LoVo (cell line): ENCODE results near the gene FMN1.

ENCODE experiments used
- DNase-seq: peaks from one replicate; pipeline ENCODE4 v3.0.0-alpha.2; 2016; ENCODE audit warnings: low spot score

Gene FMN1

DNA sequence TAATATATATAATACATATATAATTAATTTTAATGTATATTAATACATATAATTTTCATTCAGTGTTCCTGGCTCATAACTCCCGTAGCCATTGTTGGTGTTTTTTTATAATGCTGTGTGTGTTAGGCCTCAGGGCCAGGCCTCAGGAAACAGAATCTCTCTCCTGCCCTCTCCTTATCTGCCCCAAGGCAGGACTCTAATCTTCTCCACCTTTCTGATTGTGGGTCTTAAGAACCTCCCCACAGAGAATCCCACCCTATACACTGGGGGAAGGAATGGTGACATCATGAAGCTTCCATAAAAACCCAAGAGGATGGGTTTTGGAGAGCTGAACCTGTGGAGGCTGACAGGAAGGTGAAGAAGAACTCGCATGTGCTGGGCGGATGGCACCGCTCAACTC is 4.0 kb upstream of the FMN1 start:
- DNase-seq = no peak

DNA sequence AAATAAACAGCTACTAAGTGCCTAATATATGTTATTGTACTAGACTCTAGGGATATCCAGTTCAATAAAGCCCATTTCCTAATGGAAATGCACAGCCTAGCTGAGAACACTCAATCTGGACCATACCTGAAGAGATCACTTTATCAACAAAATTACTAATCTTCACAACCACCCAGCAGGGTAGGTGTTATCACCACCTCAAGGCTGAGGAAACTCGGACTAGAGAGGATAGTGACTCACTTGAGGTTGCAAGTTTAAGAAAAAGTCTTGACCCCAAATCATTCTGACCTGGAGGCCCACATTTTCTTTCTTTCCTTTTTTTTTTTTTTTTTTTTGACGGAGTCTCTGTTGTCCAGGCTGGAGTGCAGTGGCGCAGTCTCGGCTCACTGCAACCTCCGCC is 3.1 kb upstream of the FMN1 start:
- DNase-seq = no peak

DNA sequence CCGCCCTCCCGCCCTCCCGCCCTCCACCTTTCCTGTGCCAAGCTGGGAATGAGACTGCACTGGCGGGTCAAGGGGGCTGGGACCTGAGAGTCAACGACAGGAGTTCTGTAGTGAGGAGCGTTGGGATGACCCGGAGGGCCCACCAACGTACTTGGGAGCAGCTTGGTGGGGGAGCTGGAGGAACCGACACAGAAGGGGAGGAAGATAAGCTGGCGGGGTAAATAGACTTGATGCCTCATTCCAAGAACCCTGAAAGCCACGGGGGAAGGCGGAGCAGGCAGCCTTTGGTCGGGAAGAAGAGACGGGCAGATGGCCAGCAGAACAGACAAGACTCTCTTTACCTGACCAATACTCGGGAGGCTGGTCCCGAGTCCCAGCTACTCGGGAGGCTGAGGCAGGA is 277 bp downstream of the FMN1 start:
- no peak for DNase-seq

DNA sequence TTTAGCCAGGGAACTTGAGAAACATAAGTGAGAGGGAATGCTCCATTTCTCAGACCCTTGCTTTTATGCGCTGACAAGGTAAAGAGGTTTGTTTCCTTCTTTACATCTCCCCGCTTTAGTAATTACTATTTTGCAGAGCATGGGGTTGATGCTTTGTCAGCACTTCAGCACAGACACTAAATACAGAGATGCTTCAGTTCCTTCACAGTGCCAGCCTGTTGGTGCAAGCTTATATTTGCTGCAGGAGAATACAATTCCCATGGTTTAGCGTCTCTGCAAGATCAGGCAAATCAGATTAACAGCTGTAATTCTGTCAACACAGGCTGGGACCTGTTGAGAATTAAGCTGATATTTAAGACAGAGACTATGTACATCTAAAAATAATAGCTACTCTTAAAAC is 2.9 kb downstream of the FMN1 start:
- DNase-seq = no peak

DNA sequence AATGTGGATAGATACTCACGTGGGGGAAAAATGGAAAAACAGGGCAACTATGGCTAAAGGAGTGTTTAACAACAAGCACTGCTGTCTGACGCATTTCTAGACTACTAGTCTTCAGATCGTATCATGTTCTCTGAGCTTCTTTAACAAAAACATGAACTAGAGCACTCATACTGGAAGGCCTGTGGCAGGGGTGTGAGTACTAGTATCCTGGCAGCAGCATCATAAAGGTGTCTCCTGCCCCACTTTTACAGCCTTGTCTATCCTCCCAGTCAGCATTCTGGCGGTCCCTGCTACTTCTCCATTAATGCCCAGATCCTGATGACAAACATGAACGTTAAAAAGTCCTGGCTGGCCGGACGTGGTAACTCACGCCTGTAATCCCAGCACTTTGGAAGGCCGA is 4.0 kb downstream of the FMN1 start:
- no peak for DNase-seq

DNA sequence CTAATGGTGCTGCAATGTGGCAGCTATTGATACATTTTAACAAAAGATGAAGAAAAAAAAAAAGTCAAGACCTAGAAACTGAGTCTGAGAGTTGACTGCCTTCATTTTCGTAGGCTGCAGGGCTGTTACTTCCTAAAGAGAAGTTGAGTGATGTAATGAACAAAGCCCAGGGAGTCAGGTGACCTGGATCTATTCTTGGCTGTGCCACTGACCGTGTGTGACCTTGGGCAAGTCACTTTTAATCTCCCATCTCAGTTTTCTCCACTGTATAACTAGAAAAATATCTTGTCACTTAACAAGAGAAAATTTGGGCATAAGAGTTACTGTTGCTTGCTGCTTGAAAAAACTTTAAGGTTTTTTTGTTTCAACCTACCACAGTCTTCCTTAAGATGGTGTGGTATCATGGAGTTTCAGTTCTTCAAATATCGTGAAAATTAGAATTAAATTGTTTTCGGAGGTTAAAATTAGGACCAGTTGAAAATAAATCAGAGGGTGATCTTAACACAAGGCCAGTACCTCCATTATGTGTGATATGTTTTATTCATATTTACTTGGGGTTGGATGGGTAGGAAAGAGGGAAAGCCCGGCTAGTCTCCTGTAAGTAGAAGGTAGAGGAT is 5.8 kb downstream of the FMN1 start:
- DNase-seq = no peak

DNA sequence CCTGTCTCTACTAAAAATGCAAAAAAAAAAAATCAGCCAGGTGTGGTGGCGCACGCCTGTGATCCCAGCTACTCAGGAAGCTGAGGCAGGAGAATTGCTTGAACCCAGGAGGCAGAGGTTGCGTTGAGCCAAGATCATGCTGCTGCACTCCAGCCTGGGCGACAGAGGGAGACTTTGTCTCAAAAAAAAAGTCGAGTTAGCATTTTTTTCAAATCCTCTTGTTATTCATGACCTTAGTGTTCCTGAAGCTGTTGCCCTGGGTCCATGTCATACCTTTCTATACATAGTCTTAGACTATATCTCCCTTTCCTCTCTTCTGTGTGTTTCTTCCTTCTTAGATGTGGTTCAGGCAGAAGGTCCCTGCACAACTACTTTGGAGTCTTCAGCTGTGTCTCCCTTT is 6.4 kb downstream of the FMN1 start:
- DNase-seq = no peak

DNA sequence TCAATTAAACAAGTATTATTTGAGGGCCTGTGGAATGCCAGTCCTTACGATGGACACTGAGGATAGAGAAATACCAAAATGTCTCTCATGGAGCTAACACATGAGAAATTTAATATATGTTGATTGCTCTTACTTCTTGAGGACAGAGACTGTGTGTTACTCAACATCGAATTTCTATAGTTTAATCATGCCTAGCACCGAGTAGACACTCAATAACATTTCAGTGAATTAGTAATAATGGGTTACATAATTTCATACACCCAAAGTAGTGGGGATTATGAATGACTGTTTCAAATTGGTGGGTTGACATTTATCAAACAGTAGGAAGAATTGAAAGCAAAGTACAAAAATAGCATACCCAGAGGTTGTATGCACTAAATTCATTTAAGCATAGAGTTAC is 11.2 kb downstream of the FMN1 start:
- DNase-seq = no peak

DNA sequence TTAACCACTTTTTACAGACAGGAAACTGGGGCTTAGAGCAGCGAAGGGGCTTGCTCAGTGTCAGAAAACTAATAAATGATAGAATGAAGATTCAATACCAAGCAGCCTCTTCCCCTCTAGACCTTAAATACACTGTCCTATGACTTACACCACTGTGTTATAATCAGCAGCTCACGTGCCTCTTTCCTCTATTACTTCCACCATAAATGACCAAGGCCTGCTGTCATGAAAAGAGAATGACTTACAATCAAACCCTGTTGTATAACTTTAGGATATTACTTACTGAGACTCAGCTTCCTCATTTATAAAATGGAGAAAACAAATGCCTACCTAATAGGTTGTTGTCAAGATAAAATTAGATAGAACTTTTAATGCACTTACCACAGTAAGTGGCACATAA is 11.6 kb downstream of the FMN1 start:
- DNase-seq = no peak

DNA sequence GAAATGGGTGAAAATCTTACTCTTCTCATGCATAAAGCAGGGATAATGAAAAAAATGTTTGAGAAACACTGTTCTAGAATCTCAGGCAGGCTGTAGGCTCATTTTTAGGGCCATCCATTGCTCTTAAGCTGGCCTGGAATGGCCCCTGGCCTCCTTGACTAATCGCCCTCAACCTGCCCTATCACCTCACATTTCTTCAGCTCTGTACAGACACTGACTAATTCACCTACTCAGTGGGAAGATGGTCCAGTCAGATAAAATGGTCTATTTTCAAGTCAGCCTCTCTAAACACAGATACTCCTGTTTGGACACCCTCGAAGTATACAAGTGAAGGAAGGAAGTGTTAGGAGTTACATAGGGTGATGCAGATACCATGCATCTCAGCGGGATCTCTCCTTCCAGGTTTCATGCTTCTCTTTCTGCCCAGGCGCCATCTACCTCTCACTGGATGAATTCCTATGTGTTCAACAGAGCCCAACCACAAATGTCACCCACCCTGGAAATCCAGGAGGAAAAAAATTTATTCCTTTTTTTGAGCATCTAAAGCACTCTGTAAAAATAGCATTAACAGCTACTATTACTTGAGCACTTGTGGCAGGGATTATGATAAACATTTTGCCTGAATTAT is 12.1 kb downstream of the FMN1 start:
- no peak for DNase-seq

DNA sequence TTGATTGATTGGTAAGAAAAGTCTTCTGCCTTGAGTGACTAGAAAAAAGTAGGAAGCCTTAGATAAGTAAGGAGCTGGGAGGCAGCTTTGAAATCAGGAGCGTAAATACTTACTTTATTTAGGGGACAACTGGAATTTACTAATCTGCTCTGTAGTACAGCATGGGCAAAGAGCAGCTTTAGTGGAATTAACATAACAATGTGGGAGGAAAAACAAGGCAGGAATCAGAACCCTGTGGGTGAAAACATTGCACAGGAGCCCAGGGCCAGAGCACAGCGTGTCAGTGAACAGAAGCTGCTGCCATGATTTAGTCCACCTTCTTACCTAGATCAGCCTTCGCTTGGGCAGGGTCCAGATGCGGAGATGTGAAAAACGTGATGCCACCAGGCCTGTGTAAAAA is 14.6 kb downstream of the FMN1 start:
- DNase-seq = no peak

DNA sequence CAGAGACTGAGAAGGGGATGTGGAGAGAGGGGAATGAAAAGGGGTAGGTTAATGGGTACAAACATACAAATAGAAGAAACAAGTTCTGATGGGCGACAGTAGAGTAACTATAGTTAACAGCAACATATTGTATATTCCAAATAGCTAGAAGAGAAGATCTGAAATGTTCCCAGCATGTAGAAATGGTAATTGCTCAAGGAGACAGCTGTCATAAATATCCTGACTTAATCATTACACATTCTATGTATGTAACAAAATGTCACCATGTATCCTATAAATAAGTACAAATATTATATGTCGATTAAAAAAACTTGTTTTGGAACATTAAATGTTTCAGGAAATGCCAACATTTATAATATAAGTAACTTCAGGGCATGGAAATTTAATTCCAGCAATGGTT is 23.3 kb downstream of the FMN1 start:
- no peak for DNase-seq

DNA sequence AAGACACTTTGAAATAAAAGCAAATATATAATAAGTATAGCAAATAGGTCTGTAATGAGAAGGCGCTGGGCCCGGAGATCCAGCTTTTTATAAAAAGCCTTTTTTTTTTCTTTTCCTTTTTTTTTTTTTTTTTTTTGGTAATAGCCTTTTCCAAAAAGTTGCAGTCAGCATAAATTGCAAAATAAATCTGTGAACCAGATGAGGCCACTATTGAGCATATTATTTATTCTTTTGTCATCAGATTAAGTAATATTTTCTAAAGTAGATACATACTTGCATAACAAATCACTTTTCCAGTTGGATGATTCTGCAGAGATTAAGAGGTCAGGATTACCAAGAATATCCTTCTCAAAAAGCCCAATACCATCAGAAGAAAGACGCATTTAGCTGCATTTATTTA is 24.9 kb downstream of the FMN1 start:
- DNase-seq = no peak

DNA sequence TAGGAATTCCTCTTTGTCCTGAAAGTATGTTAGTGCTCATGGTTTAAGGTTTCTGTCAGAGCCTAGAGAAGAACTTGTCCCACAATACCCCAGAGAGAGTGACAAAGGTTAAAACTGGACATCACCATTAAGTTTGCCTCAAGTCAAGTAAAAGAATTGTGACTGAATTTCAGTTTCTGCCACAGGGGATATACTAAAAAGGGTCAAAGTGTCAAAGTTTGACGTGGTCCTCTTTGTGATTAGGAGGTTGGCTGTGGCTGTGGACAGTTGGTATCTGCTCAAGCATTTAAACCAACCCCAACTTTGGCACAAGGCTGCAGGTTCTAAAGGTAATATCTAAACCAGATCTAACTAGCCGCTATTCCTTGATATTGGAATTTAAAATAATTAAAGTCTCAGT is 26.1 kb downstream of the FMN1 start:
- no peak for DNase-seq

DNA sequence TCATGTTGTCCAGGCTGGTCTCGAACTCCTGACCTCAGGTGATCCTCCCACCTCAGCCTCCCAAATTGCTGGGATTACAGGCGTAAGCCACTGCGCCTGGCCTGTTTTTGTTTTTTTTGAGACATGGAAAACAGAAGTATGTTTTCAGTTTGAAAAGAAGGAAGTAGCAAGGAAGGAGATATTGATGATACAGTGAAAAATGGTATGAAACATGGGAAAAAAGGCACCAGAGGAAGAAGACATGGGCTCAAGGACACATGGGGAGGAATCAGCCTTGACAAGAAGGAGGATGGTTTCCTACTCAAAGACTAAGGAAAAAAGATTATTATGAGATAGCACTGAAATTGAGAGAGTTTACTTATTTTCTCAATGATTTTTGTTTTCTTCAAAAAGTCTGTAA is 30.7 kb downstream of the FMN1 start:
- no peak for DNase-seq

DNA sequence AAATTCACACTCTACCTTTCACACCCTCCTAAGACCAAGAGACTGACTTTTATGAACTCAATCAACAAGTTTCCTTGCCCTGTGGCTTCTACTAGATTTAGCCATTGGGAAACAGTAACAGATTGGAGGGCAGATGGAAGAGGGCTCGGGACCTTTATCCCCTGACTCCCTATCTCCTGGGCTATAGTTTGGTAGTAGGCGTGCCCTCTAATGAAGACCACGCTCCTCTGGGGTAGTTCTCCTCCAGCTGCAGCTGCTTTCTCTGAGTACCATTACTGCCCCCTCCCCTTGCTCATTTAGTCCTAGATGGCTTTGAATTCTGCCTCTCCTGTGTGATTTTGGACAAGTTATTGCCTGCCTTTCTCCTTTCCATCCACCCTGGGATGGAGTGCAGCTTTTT is 33.3 kb downstream of the FMN1 start:
- no peak for DNase-seq

DNA sequence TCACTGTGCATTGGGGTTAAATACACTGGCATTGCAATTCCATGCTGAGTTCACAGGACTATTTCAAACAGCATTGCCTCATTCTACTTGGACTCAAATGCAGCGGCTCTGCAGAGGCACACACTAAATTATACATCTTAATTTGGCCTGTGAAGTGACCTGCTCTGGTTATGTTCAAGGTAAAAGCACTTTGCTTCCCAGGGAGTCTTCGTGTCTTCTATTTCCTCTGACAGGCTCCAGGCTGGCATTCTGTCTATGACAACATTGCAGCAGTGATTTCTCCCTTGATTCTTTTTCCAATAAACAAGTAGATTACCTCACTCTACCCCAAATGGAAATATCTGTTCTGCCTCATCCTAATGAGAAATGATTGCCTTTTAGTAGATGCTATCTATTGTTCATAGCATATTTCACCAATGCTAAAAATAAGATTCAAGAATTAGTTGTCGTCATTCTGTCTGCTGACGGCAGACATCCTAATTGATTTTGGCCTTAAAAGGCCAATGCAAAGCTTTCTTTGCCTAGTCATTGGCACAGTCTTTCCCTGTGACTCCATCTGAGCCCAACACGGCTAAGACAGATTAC is 33.8 kb downstream of the FMN1 start:
- no peak for DNase-seq

DNA sequence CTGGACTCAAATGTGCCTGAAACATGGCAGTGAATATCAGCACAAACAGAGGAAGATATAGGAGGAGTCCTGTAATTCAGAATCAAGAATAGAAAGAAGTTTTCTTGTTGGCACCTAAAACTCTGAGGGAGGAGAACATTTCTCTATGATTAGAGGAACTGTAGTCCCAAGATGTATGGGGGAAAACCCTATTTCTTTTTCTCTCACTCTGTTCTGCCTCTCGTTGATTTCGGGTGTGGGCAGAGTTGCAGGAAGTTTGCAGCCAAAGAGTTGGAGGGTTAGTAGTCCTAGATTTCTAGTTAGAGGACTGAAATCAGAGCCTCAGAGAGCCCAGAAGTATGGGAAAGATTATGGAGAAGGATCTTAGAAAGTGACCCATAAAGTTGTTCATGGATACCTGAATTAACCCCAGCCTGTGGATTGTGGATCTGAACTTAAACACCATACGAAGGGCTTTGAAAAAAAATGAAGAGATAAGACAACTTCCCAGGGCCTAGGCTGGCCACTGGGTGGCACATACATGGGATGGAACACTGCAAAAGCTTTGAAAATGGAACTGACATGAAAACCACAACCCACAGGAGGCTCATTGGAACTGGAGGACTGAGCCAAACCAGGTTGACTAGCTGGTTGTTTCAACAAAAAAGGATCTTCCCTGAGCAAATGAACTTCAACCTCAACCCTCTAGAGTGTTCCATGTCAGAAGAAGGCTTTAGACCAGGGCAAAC is 34.6 kb downstream of the FMN1 start:
- DNase-seq = no peak

DNA sequence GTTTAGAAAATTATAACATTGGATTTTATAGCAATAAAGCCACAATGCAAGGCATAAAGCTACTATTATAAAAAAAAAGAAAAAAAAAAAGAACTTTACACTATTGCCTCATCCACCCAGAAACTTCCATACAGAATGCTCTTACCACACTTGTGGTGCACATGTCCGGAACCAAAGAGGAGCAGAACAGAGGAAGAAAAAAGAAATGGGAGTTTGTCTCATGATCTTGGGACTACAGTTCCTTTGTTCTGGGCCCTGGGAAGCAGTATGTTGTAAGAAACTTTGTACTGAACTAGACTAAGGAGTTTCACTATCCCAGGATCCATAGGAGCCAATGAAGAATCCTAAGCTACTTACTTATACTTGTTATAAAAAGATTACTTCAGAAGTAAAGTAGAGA is 36.1 kb downstream of the FMN1 start:
- no peak for DNase-seq

DNA sequence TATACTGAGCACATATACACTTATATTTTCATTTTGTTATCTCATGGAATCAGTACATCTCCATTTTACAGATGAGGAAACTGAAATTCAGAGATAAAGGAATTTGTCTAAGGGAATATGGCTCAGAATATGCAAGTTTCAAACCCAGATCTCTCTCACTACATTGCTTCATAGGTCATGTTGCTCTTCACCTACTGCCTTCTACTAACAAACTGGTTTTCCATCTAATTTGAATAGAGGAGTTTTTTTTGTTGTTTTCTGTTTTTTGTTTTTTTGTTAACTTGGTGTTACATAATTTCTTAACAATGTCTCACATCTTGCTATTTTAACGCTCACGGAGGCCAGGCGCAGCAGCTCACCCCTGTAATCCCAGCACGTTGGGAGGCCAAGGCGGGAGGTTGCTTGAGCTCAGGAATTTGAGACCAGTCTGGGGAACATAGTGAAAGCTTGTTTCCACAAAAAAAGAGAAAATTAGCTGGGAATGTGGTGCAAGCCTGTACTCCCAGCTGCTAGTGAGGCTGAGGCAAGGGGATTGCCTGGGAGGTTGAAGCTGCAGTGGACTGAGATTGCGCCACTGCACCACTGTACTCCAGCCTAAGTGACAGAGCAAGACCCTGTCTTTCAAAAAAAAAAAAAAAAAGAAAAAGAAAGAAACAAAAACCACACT is 37.0 kb downstream of the FMN1 start:
- DNase-seq = no peak

DNA sequence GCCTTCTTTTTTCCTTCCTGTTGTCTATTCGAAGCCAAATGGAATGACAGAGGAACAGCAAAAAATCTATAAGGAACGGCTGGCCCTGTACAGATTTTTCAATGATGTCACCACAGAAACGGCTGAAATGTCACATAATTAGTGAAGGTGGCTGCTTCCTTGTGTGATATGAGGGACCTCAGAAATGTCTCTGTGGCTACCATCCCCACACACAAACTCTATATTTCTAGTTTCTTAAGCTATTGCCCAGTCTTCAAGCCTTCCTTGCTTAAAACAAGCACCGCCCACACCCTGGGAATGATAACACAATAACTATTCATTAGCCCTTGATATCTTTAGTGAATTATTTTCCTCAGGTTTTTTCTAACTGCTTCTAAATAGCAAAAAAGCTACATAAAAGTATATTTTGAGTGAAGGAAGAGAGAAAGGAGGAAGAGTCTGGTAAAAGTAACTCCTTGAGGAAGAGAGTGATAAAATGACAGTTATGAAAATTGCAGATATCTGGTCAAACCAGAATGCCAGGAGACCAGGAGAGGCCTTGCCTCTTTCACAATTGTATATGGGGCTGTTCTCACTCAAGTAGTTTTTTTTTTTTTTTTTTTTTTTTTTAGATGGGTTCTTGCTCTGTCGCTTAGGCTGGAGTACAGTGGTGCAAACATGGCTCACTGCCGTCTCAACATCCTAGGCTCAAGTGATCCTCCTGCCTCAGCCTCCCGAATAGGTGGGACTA is 38.7 kb downstream of the FMN1 start:
- no peak for DNase-seq
